Kidney (tissue), 14 donors: ENCODE results near the gene RFX8. TPM values are rescaled to one million over a fixed set of nuclear protein-coding genes. Genes with fewer than 3 reads are reported as not detected.

Source experiments
- DNase-seq, 5 donors: peaks; one replicate each; pipeline ENCODE4 v3.0.0-alpha.2; 2013 to 2020
- FAIRE-seq: peaks from 2 replicates; lab custom pipeline; 2012; peaks lifted over from hg19 to GRCh38; lab: Jason Lieb, UNC
- H3K27ac ChIP-seq, 2 donors: one replicate each; pipeline ENCODE4 v1.7.0; 2013; ENCODE audit warnings: low read depth in 2 of 2, low read length in 2 of 2, inconsistent platforms in 1 of 2
- H3K27me3 ChIP-seq: one replicate; pipeline ENCODE4 v1.7.1; 2013; ENCODE audit warnings: low read length, inconsistent platforms; ENCODE audit not compliant: control insufficient read depth, insufficient read depth
- H3K36me3 ChIP-seq, 3 donors: one replicate each; pipeline versions ENCODE4 v1.7.0 to v1.7.1; 2013; ENCODE audit warnings: low read length in 3 of 3, control low read depth in 1 of 3, inconsistent platforms in 1 of 3; ENCODE audit not compliant: insufficient read depth in 3 of 3, control insufficient read depth in 2 of 3
- H3K4me1 ChIP-seq, 3 donors: one replicate each; pipeline versions ENCODE4 v1.7.0 to v1.7.1; 2013; ENCODE audit warnings: low read length in 3 of 3, inconsistent platforms in 1 of 3, low read depth in 1 of 3; ENCODE audit not compliant: control insufficient read depth in 2 of 3, insufficient read depth in 2 of 3
- H3K4me3 ChIP-seq, 3 donors: one replicate each; pipeline versions ENCODE4 v1.7.0 to v1.8.1; 2013; ENCODE audit warnings: low read length in 3 of 3, control low read depth in 1 of 3, inconsistent platforms in 1 of 3
- H3K9ac ChIP-seq, 3 donors: one replicate each; pipeline versions ENCODE4 v1.7.0 to v1.7.1; 2013; ENCODE audit warnings: low read length in 3 of 3, control low read depth in 1 of 3, inconsistent platforms in 1 of 3
- H3K9me3 ChIP-seq, 3 donors: one replicate each; pipeline versions ENCODE4 v1.7.0 to v1.7.1; 2013; ENCODE audit warnings: low read length in 3 of 3, control low read depth in 1 of 3, inconsistent platforms in 1 of 3; ENCODE audit not compliant: control insufficient read depth in 2 of 3, insufficient read depth in 1 of 3
- intact Hi-C: fragments of 100-400 bp; cut with DNase I; formaldehyde crosslinking; loops from one replicate; pipeline ENCODE4 v1.11.1; 2022
- polyA plus RNA-seq: library from polyadenylated mRNA; stranded (reverse); fragments of 350-450 nt; fragmentation: Illumina TruSeq; extraction: RNeasy Lipid Tissue Mini Kit (QIAGEN cat#74804); gene quantifications from one replicate; pipeline ENCODE4 v1.2.3, GENCODE V29; 2014; ENCODE audit warnings: low read depth, low replicate concordance; ENCODE audit not compliant: insufficient read depth
- total RNA-seq: library from RNA; stranded (reverse); fragmentation: NEBNext Ultra II Directional; extraction: Animal tissue kit (Norgen Biotek cat#: 25700); gene quantifications from one replicate; pipeline ENCODE4 v1.2.1, GENCODE V29; 2021
- TF ChIP-seq, protein P1 (sequence below): IDR thresholded peaks from 3 replicates; pipeline ENCODE4 v1.5.1; 2012; ENCODE audit warnings: mild to moderate bottlenecking, moderate library complexity, borderline replicate concordance; ENCODE audit not compliant: insufficient read depth; ENCODE audit errors: extremely low read depth
- donor health status: control.
- donor health status: control.
- donor health status: control.
- donor health status: control.
- donor health status: control.
- donor health status: DM: yes; HTN: yes; CAD: no.
- donor health status: Normal renal cell carcinoma (clear cell type).

The RFX8 gene
- total and polyA plus RNA-seq, 2 donors from 2014 or later: 0.28 TPM; not detected in 1

DNA sequence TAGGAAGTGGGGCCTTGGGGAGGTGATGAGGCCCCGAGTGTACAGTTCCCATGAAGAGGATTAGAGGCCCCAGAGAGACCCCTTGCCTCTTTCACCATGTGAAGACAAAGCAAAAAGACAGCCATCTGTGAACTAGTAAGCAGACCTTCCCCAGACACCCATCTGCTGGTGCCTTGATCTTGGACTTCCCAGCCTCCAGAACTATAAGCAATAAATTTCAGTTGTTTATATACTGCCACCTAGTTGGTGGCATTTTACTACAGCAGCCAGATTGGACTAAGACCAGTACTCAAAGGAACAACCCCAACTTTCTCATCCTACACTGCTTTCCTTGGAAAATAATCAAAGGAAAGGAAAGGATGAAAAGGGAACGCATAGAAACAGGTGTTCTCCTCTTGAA is 59.7 kb downstream of the RFX8 start:
- no peak for DNase-seq
- Histone ChIP-seq H3K9ac (no peak overlapping the region), H3K27me3 (no peaks in the 10 kb centered on the region), H3K27ac (no peak overlapping the region), H3K4me3 (no peak overlapping the region), H3K36me3 (no peaks in the 10 kb centered on the region), H3K4me1 (no peaks in the 10 kb centered on the region), H3K9me3 (no peaks in the 10 kb centered on the region)
- TF ChIP-seq, protein P1, sequence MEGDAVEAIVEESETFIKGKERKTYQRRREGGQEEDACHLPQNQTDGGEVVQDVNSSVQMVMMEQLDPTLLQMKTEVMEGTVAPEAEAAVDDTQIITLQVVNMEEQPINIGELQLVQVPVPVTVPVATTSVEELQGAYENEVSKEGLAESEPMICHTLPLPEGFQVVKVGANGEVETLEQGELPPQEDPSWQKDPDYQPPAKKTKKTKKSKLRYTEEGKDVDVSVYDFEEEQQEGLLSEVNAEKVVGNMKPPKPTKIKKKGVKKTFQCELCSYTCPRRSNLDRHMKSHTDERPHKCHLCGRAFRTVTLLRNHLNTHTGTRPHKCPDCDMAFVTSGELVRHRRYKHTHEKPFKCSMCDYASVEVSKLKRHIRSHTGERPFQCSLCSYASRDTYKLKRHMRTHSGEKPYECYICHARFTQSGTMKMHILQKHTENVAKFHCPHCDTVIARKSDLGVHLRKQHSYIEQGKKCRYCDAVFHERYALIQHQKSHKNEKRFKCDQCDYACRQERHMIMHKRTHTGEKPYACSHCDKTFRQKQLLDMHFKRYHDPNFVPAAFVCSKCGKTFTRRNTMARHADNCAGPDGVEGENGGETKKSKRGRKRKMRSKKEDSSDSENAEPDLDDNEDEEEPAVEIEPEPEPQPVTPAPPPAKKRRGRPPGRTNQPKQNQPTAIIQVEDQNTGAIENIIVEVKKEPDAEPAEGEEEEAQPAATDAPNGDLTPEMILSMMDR: no peak
- FAIRE-seq: no peak
- intact Hi-C loops: loop anchor here (10.0 kb wide), 1 partner anchor 420 kb away; no protein-coding TSS in a partner anchor

DNA sequence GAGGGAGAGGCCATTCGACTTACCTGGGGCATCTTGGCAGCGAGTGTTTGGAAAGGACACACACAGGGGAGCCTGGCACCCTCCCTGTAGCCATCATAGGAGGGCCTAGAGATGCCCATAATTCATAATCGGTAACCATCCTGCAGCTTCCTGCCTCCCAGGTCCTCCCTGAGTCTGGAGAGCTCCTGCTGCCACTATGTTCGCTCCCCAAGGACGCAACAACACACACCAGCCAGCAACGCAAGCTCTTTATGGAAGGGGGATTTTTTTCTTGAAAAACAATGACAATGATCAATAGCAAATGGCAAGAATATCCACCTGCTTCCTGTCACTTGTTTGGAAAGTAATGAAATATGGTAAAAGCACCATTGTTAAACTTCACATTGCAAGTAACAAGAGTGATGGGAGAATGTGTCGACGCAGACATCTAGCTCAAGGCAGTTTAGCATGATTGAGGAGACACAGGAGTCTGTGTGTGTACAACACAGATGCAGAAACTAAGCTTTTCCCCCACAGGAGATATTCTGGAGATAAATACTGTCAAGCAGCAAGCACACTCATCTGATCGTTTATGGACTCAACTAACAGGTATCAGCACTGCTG is 62.7 kb downstream of the RFX8 start:
- Histone ChIP-seq H3K9me3 (no peaks in the 10 kb centered on the region), H3K9ac (no peak overlapping the region), H3K4me3 (no peak overlapping the region), H3K27me3 (no peaks in the 10 kb centered on the region), H3K27ac (no peak overlapping the region), H3K36me3 (no peaks in the 10 kb centered on the region), H3K4me1 (no peaks in the 10 kb centered on the region)
- intact Hi-C loops: loop anchor here (10.0 kb wide), 1 partner anchor 423 kb away; no protein-coding TSS in a partner anchor
- DNase-seq (no peak), FAIRE-seq (no peak)
- TF ChIP-seq, protein P1: no peak

DNA sequence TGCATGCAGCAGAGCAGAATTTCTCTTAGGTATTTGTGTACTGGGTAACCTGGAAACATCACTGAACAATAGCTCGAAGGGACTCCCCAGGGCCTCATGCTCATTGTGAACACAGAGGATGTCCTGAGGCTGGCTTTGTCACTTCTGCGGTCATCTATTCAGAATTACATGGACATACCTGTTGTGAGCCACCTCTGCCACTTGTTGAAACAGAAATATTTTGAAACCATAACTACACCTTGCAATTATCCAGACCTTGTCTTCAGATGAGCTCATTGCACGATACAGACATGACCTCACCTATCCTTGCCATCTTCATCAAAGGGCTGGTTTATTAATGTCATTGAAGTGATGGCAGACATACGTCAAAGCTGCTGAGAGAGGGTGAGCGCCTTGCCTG is 64.2 kb downstream of the RFX8 start:
- H3K27ac ChIP-seq: no peak overlapping the region
- no peak overlapping the region for H3K4me3 ChIP-seq
- H3K27me3 ChIP-seq: no peaks in the 10 kb centered on the region
- no peak for DNase-seq
- no peak overlapping the region for H3K9ac ChIP-seq
- intact Hi-C loops: loop anchor here (10.0 kb wide), 1 partner anchor 424 kb away; no protein-coding TSS in a partner anchor
- TF ChIP-seq, protein P1: no peak
- H3K9me3 ChIP-seq: no peaks in the 10 kb centered on the region
- H3K36me3 ChIP-seq: no peaks in the 10 kb centered on the region
- FAIRE-seq: no peak
- H3K4me1 ChIP-seq: no peaks in the 10 kb centered on the region

DNA sequence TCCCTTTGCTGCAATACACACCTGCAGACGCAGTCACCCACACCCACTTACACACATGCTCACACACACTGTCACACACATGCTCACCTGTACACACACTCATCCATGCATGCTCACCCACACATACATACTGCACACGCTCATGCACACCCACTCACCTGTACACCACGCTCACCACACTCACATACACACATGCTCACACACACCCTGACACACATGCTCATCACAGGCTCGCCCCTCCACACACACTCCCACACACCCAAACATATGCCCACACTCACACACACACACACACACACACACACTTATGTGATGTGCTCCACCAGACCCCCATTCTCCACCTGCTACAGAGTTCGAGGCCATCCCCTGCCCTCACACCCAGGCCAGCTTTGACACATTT is 64.8 kb downstream of the RFX8 start:
- Histone ChIP-seq H3K4me3 (no peak overlapping the region), H3K4me1 (no peaks in the 10 kb centered on the region), H3K27ac (no peak overlapping the region), H3K9ac (no peak overlapping the region), H3K9me3 (no peaks in the 10 kb centered on the region), H3K36me3 (no peaks in the 10 kb centered on the region), H3K27me3 (no peaks in the 10 kb centered on the region)
- no peak for DNase-seq
- TF ChIP-seq, protein P1: no peak
- intact Hi-C loops: loop anchor here (10.0 kb wide), 1 partner anchor 425 kb away; no protein-coding TSS in a partner anchor
- FAIRE-seq: no peak
